NCI-H2196 treated with DMSO at 0.1 percent for 48 hours (cell line): ENCODE data around the gene PYGB.

Source experiments
- DNase-seq: peaks from one replicate; lab custom pipeline; 2025; ENCODE audit not compliant: unreplicated experiment; lab: John Stamatoyannopoulos, UW

PYGB gene

GRCh38 chr20:25247956-25248785 is at the start of gene PYGB:
TSS of gene PYGB (plus strand) at chr20:25248085. CDS start at chr20:25248179, 94 bp downstream.
- peak; percentile 73 for DNase-seq

- no peak for DNase-seq
Observed at GRCh38 chr20:25198663-25199383, 49.1 kb upstream of the PYGB start.

GRCh38 chr20:25199473-25200260 is 48.2 kb upstream of the PYGB start:
- no peak for DNase-seq

GRCh38 chr20:25203089-25203488 is 44.8 kb upstream of the PYGB start:
- no peak for DNase-seq

DNA sequence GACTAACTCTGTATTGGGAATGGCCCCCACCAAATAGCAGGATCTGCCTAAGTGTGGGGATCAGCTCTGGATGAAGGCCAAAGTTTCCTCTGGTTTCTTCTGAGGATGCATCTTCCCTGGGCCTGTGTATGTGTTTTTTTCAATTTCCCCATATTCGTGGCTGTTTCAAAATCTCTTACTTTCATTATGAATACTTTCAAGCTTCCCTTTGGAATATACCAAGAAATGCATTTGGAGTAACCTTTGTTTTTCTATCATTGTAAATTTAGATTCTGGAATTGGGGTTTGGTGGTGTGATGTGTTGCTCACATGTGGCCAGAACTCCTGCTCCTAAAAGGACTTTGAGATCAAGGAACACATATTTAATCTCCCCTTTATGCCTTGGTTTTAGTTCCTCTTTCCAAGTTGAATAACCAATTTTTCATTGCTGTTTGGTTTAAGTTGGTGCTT is 44.0 kb upstream of the PYGB start:
- DNase-seq = no peak

- DNase-seq = no peak
Observed at GRCh38 chr20:25204550-25205276, 43.2 kb upstream of the PYGB start.

DNA sequence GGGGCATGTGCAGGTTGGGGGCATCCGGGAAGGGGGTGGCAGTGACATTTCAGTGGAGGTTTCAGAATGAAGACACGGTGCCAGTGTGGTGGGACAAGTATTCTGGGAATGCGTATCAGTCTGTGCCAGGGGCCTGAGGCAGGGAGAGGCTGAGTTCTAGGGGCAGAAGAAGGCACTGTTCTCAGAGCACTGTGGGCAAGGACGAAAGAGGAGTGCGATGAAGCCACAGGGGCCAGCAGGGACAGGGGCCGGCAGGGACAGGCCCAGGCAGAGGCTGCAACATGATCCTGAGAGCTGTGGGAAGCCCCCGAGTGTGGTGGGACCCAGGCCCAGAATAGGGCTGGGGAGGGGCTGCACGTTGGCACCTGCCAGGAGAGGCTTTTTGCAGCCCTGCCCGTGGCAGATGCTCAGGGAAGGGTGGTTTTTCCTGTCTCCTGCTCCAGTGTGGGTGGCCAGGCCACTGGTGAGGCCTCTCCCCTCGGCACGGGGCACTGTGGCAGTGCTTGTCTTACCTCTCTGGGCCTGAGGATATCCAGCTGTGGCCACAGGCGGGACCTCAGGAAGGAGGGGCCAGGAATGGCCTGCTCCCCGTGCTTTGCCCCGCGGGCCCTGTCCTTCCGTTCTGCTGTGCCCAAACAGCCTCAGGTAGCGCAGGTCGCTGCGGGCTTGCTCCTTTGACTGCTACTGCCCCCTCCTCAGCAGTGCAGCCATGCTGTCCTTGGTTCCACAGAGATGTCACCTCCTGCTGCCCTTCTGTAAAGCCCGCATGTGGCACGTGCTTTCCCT is 42.4 kb upstream of the PYGB start:
- no peak for DNase-seq

- DNase-seq = no peak
Observed at GRCh38 chr20:25206063-25206403, 41.9 kb upstream of the PYGB start.

- no peak for DNase-seq
Observed at GRCh38 chr20:25206548-25206947, 41.3 kb upstream of the PYGB start.

DNA sequence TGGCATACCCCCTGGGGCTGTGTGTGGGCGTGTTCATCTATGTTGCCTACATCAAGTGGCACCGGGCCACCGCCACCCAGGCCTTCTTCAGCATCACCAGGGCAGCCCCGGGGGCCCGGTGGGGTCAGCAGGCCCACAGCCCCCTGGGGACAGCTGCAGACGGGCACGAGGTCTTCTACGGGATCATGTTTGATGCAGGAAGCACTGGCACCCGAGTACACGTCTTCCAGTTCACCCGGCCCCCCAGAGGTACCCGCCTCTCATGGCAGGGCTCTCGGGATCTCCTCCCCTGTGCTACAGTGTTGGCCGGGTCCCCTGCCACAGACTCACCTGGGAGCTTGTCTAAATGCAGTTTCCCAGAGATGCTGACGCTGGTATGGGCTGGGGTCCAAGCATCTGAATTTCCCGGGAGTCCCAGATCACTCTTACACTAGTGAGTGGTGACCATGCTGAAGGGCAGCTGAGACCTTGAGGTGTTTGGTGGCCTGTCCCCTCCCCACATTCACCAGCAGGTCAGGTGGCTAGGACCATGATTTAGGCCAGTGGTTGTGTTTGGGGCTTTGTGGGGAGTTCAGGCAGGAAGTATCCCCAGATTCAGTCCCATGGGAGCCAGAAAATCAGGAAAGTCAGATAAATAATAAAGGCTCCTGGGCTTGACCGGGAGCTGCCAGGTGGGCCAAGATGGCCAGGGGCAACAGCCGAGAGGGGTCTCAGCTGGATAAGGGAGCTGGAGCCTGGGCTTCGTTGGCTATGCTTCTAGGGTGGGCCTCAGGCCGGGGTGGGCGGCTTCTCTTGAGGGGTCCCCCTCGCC is 40.5 kb upstream of the PYGB start:
- DNase-seq = no peak

DNA sequence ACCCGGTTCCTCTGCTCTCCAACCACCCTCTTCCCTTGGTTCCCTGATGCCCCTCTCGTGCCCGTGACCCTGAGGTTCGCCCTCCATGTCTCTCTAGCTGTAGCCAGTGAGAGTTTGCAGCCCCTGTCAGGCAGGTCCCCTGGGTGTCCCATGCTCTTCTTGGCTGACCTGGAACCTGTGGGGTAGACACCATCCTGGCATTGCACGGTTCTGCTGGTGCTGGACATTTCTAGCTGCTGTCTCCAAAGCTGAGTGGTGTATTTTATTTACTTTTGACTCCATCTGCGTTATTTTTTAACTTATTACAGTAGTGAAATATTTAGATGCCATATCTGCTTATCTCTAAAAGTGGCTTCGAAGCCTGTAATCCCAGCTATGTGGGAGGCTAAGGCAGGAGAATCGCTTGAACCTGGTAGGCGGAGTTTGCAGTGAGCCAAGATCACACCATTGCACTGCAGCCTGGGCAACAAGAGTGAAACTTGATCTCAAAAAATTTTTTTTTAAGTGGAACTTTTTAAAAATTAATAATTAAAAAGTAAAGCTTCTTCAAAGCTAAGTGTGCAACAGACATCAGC is 39.8 kb upstream of the PYGB start:
- DNase-seq = no peak

DNA sequence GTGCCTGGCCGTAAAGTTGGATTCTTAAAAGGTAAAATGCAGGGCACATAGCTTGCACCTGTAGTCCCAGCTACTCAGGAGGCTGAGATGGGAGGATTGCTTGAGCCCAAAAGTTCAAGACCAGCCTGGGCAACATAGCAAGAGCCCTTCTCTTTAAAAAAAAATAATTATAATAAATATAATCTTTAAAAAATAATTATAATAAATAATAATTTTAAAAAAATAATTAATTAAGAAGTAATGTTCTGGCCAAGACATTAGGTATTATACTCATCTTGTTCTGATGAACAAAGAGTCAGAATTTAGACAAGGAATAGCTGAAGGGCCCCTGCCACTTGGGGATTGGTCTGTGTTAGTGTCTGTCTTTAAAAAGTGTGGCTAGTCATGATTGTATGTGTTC is 38.5 kb upstream of the PYGB start:
- no peak for DNase-seq

DNA sequence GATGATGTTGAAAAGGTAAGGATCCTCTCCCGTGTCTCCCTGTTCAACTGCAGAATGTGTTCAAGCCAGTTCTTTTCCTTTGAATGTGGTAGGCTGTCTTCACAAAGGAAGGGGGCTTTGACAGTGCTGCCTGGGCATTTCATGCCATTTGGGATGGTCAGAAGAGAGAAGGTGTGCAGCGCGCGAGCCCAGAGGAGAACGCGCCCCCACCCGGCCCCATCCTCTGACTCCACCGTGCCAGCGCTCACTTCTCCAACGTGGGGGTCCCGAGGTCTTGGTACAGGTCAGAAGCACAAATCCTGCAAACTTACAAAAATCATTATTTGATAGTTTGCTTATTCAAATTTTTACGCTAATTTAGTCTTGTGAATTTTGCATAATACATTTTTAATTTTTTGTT is 38.0 kb upstream of the PYGB start:
- DNase-seq = no peak

DNA sequence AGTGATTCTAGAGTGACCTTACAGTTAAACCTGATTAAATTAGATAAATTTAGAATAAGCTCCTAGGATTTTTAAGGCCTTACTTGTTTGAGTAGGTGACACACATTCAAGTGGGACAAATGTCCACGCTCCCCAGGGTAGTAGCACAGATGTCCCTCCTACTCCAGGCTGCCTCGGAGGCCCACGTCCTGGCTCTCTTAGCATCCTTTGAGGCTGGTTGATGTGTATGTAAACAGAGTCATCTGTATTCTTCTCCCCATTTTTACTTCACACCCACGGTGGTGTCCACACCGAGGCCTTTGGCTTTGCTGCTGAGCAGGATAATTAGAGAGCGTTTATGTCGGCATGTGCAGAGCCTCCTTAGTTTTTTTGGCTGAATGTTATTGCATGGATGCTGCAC is 36.6 kb upstream of the PYGB start:
- DNase-seq = no peak

DNA sequence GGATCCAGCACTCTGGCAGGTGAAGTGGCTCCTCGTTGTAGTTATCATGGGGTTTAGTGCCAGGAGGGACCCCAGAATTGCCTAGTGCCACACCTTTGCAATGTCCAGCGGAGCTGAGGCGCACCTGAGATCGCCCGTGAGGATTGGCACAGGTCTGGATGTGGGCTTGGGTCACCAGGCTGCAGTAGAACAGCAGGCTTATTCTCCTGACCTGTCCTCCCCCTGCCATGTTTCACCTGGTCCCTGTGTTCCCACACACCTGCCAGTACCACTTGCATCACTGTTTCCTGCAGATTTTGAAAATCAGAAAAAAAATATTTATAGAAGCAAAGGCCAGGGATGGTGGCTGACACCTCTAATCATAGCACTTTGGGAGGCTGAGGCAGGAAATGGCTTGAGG is 35.6 kb upstream of the PYGB start:
- no peak for DNase-seq

DNA sequence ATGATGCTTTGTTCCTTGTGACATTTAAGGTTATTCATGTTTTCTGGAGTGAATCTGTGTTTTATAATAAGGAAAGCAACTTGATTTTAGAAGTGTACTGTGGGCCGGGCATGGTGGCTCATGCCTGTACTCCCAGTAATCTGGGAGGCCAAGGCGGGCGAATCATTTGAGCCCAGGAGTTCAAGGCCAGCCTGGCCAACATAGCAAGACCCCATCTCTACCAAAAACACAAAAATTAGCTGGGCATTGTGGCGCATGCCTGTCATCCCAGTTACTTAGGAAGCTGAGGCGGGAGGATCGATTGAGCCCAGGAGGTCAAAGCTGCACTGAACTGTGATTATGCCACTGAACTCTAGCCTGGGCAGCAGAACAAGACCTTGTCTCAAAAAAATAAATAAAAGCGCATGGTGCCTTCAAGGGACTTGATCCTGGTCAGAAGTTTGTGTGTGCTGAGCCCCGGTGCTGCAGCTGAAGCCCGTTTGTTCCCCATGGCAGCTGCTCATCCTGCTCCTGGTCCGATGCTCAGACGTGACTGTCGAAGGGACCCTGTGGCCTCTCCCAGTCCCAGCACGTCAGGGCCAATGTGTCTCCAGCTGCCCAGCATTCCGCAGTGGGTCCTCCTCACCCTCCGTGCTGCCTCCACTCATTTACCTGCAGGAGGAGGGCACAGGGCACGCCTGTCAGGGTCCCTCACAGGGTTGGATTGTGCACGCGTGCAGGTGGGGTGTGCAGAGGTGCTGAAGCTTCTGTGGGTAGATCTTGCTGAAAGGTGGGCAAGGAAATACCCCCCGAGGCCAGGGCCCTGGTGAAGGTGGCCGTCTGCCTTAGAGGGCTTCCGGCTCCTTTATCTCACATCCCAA is 34.1 kb upstream of the PYGB start:
- DNase-seq = no peak

DNA sequence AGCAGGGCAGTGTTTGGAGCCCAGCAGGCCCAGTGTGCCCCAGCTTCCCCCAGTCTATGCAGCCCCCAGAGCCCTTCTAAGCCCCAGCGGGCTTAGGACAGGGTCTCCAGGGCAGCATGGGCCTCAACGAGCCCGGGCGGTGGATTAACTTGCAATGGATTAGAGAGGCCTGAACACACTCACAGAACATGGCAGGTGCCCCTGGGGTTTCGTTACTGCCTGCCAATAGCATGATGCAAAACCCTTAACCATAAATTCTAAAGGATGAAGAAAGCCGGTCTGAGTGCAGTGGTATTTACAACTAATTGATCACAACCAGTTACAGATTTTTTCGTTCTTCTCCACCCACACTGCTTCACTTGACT is 33.5 kb upstream of the PYGB start:
- no peak for DNase-seq

- no peak for DNase-seq
Observed at GRCh38 chr20:25214819-25215218, 33.1 kb upstream of the PYGB start.
